HG02938 (cell line): ENCODE measurements around the gene OFD1.

Experiments used
- ATAC-seq: cut with Tn5 transposase; IDR thresholded peaks from one replicate; pipeline ENCODE4 v1.9.1; 2021; ENCODE audit warnings: mild to moderate bottlenecking, moderate library complexity; ENCODE audit not compliant: unreplicated experiment

The OFD1 gene

GRCh38 chrX:13734278-13735172 lies at the start of gene OFD1, which contains the start of gene TRAPPC2:
Gene OFD1, plus strand, starts transcription at chrX:13734748. Its CDS starts 324 bp downstream, at chrX:13735072.
Gene TRAPPC2, minus strand, starts transcription at chrX:13734620. Its CDS starts 14,657 bp downstream, at chrX:13719963.
- peak; percentile 90 for ATAC-seq

- ATAC-seq: no peak
Observed at GRCh38 chrX:13685126-13685763, 49.3 kb upstream of the OFD1 start.

- ATAC-seq: no peak
Observed at GRCh38 chrX:13687203-13687602, 47.3 kb upstream of the OFD1 start.

- ATAC-seq: no peak
Observed at GRCh38 chrX:13688384-13688957, 46.1 kb upstream of the OFD1 start.

GRCh38 chrX:13688958-13689740 lies 45.4 kb upstream of the OFD1 start, which contains the start of gene RAB9A:
Gene RAB9A, plus strand, starts transcription at chrX:13689128. Its CDS starts 19,619 bp downstream, at chrX:13708747.
- ATAC-seq: no peak

GRCh38 chrX:13689741-13690211 lies 44.8 kb upstream of the OFD1 start:
- no peak for ATAC-seq

- ATAC-seq: no peak
Observed at GRCh38 chrX:13690836-13691235, 43.7 kb upstream of the OFD1 start.

- no peak for ATAC-seq
Observed at GRCh38 chrX:13691841-13692371, 42.6 kb upstream of the OFD1 start.

- no peak for ATAC-seq
Observed at GRCh38 chrX:13692771-13693231, 41.7 kb upstream of the OFD1 start.

- no peak for ATAC-seq
Observed at GRCh38 chrX:13693341-13693961, 41.1 kb upstream of the OFD1 start.

- ATAC-seq: no peak
Observed at GRCh38 chrX:13694359-13694758, 40.2 kb upstream of the OFD1 start.

- ATAC-seq: no peak
Observed at GRCh38 chrX:13694983-13695382, 39.6 kb upstream of the OFD1 start.

- no peak for ATAC-seq
Observed at GRCh38 chrX:13695601-13696115, 38.9 kb upstream of the OFD1 start.

- ATAC-seq: peak; percentile 55
Observed at GRCh38 chrX:13697455-13697854, 37.1 kb upstream of the OFD1 start.

GRCh38 chrX:13697976-13698375 lies 36.6 kb upstream of the OFD1 start:
- no peak for ATAC-seq

GRCh38 chrX:13698432-13698831 lies 36.1 kb upstream of the OFD1 start:
- ATAC-seq: no peak

GRCh38 chrX:13699183-13699826 lies 35.2 kb upstream of the OFD1 start:
- ATAC-seq: no peak

GRCh38 chrX:13700380-13700779 lies 34.2 kb upstream of the OFD1 start:
- ATAC-seq: no peak

GRCh38 chrX:13702111-13702789 lies 32.3 kb upstream of the OFD1 start:
- ATAC-seq: no peak
